Bronchial epithelial cell (primary cell): Measurements from ENCODE around the gene HLA-B. TPM values are rescaled to one million over a fixed set of nuclear protein-coding genes. Genes with fewer than 3 reads are reported as not detected.

ENCODE experiments used
- DNase-seq: peaks from one replicate; pipeline ENCODE4 v3.0.0-alpha.2; 2010; ENCODE audit warnings: low read depth
- FAIRE-seq: peaks from 2 replicates; lab custom pipeline; 2011; peaks lifted over from hg19 to GRCh38; lab: Jason Lieb, UNC
- H3K27me3 ChIP-seq: 2 replicates; pipeline ENCODE4 v1.5.1; 2011; ENCODE audit warnings: low read length; ENCODE audit not compliant: control insufficient read depth, insufficient read depth
- H3K36me3 ChIP-seq: 2 replicates; pipeline ENCODE4 v1.5.1; 2011; ENCODE audit warnings: low read length; ENCODE audit not compliant: control insufficient read depth, insufficient read depth
- H3K4me3 ChIP-seq: 2 replicates; pipeline ENCODE4 v1.5.1; 2011; ENCODE audit warnings: mild to moderate bottlenecking, low read depth, low read length, control low read depth
- CTCF ChIP-seq: IDR thresholded peaks from 2 replicates; pipeline ENCODE4 v1.5.1; 2011; ENCODE audit warnings: mild to moderate bottlenecking, moderate library complexity, low read length, control low read depth, inconsistent platforms; ENCODE audit not compliant: insufficient read depth, severe bottlenecking
- total RNA-seq: library from RNA; depleted of rRNA; stranded (reverse); fragments of >200 nt; gene quantifications from 2 replicates; pipeline ENCODE4 v1.2.1, GENCODE V29; 2014

The HLA-B gene
- total RNA-seq, 1 donor from 2014 or later: 46.9 TPM

DNA sequence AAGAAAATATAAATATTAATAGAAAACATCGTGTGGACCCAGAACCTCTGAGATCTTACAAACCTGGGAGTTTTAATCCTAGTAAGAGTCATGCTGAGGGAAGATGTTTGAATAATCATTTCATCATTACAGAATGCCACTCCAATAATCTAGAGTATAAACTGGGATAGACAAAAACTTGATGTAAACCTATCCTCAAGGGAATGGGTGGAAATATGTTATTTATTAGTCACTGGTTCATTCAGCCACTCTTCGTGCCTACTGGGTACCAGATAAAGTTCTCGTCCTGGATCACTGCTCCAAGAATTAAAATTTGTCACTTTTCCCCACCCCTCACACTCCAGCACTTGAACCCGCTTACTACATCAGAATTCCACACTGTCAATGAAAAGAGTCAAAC is 7.7 kb downstream of the HLA-B start:
- Histone ChIP-seq H3K36me3 (no peaks in the 10 kb centered on the region), H3K27me3 (no peaks in the 10 kb centered on the region), H3K4me3 (no peak overlapping the region)
- no peak for TF ChIP-seq CTCF
- DNase-seq (no peak), FAIRE-seq (no peak)

DNA sequence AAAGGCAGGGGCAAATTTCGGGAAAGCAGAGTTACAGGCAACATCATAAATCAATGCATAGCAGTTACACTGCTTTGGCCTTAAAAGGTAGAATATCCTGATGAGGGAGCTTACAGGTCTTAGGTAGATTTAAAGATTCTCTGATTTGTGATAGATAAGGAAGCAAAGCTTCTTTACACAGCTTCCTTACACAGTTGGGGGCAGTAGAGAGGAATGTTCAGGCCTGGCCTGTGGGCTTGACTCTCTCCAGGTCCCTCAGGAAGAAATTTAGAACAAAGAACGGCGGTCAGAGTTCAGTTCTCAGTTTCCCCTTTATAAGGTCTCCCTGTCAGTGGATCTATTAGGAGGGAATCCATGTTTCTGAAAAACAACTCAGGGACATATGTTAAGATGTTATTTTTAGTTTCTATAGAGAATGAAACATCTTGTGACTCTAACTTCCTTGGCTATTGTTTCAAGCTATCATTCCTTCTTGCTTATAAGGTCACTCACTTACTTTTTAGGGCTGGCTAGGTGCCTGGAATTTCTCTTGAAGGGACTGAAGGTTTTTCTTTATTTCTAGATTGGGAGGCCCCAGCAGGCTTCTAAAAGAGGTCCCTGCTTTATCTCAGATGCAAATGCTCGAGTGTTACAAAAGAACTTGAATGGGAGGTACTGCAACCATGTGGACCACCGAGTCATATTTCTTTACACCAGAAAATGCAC is 11.8 kb downstream of the HLA-B start:
- no peak overlapping the region for H3K4me3 ChIP-seq
- DNase-seq (no peak), FAIRE-seq (no peak)
- H3K36me3 ChIP-seq: no peaks in the 10 kb centered on the region
- TF ChIP-seq CTCF: no peak
- H3K27me3 ChIP-seq: no peaks in the 10 kb centered on the region

- H3K4me3 ChIP-seq: no peak overlapping the region
- H3K36me3 ChIP-seq: no peaks in the 10 kb centered on the region
- FAIRE-seq (no peak), DNase-seq (no peak)
- no peaks in the 10 kb centered on the region for H3K27me3 ChIP-seq
- TF ChIP-seq CTCF: no peak
Observed at GRCh38 chr6:31340228-31340627, 16.8 kb downstream of the HLA-B start.

- DNase-seq (no peak), FAIRE-seq (no peak)
- Histone ChIP-seq H3K4me3 (no peak overlapping the region), H3K36me3 (no peaks in the 10 kb centered on the region), H3K27me3 (no peaks in the 10 kb centered on the region)
- no peak for TF ChIP-seq CTCF
Observed at GRCh38 chr6:31339210-31339609, 17.8 kb downstream of the HLA-B start.

- FAIRE-seq (no peak), DNase-seq (peak; percentile 22)
- Histone ChIP-seq H3K27me3 (no peaks in the 10 kb centered on the region), H3K36me3 (no peaks in the 10 kb centered on the region), H3K4me3 (no peak overlapping the region)
- no peak for TF ChIP-seq CTCF
Observed at GRCh38 chr6:31336896-31337496, 20.0 kb downstream of the HLA-B start.
